Stomach (tissue), 9 donors: Measurements from ENCODE around the gene TMEM132D. TPM values are rescaled to one million over a fixed set of nuclear protein-coding genes. Genes with fewer than 3 reads are reported as not detected.

ENCODE experiments used
- DNase-seq, 2 donors: peaks; one replicate each; pipeline versions ENCODE4 v3.0.0 to v3.0.0-alpha.2; 2013 to 2019
- H3K27ac ChIP-seq, 5 donors: fragments of 200-600 bp in 4 of 5; sonication (generic) in 4 of 5; one replicate each; pipeline ENCODE4 v1.5.1; 2013 to 2019; ENCODE audit warnings: mild to moderate bottlenecking in 1 of 5, moderate library complexity in 1 of 5
- H3K27me3 ChIP-seq, 3 donors: fragments of 200-600 bp; sonication (generic); one replicate each; pipeline ENCODE4 v1.5.1; 2017 to 2019; ENCODE audit warnings: mixed run types in 1 of 3
- H3K36me3 ChIP-seq, 4 donors: fragments of 200-600 bp; sonication (generic); 1 replicate in 3 of 4; 2 replicates in 1 of 4; pipeline ENCODE4 v1.5.1; 2016 to 2019
- H3K4me1 ChIP-seq, 4 donors: fragments of 200-600 bp; sonication (generic); one replicate each; pipeline ENCODE4 v1.5.1; 2016 to 2019
- H3K4me3 ChIP-seq, 4 donors: fragments of 200-600 bp; sonication (generic) in 3 of 4; one replicate each; pipeline ENCODE4 v1.5.1; 2016 to 2019; ENCODE audit warnings: mild to moderate bottlenecking in 1 of 4
- H3K9me3 ChIP-seq, 4 donors: fragments of 200-600 bp; sonication (generic); one replicate each; pipeline ENCODE4 v1.5.1; 2016 to 2019
- CTCF ChIP-seq, 7 experiments: fragments of 450-650 bp in 4 of 7; fragments of 200-600 bp in 3 of 7; sonication (generic) in 3 of 7; IDR thresholded peaks; one replicate each; pipeline ENCODE4 v1.5.1; 2016 to 2019; ENCODE audit warnings: antibody characterized with exemption in 7 of 7, control low read depth in 2 of 7, mild to moderate bottlenecking in 1 of 7
- EP300 ChIP-seq: sonication (generic); formaldehyde crosslinking; IDR thresholded peaks from one replicate; pipeline ENCODE4 v1.6.1; 2017; ENCODE audit warnings: antibody characterized with exemption
- POLR2A ChIP-seq, 4 donors: fragments of 450-650 bp; IDR thresholded peaks; one replicate each; pipeline ENCODE4 v1.6.1; 2016; ENCODE audit warnings: antibody characterized with exemption in 4 of 4, control low read depth in 2 of 4, mild to moderate bottlenecking in 1 of 4, moderate library complexity in 1 of 4
- POLR2AphosphoS5 ChIP-seq, 3 donors: sonication (generic); formaldehyde crosslinking; IDR thresholded peaks; one replicate each; pipeline ENCODE4 v1.6.1; 2016; ENCODE audit warnings: antibody characterized with exemption in 3 of 3
- WGBS, 5 donors: extraction: QIAGEN DNeasy Blood & Tissue Kit in 3 of 5; methylation state at CpG; one replicate each; pipeline versions ENCODE4 v1.1.5 to v1.1.7; 2013 to 2018; 5-methylcytosine and 5-hydroxymethylcytosine counted together
- intact Hi-C: fragments of 100-400 bp; cut with DNase I; formaldehyde crosslinking; loops from one replicate; pipeline ENCODE4 v1.15.1; 2023; ENCODE audit warnings: low total_unique reads
- polyA plus RNA-seq, 3 donors: library from polyadenylated mRNA; stranded (reverse); fragments of 200-250 nt; gene quantifications; one replicate each; pipeline ENCODE4 v1.2.3, GENCODE V29; 2013
- small RNA-seq, 4 donors: library from RNA; depleted of rRNA; stranded (forward); fragments of <200 nt; gene quantifications; one replicate each; pipeline ENCODE3, GENCODE V24; 2016
- total RNA-seq, 5 donors: library from RNA; depleted of rRNA; stranded (reverse); fragments of >200 nt; gene quantifications; one replicate each; pipeline versions ENCODE4 v1.1.0 to v1.2.3, GENCODE V29; 2014 to 2016
- donor health status: healthy with polysubstance abuse.
- donor health status: Bipolar disorder and iron deficiency.
- donor health status: healthy.

The TMEM132D gene
- total and polyA plus RNA-seq, 8 donors: 0.29 to 0.92 TPM; not detected in 6

GRCh38 chr12:129036135-129036534 lies 867.7 kb downstream of the TMEM132D start:
- Histone ChIP-seq H3K9me3 (no peaks in the 10 kb centered on the region), H3K27ac (no peak overlapping the region), H3K27me3 (peaks cover 0 to 4% (median 0%) of the 10 kb centered on the region in 3 donors), H3K4me3 (no peak overlapping the region), H3K4me1 (no peaks in the 10 kb centered on the region), H3K36me3 (no peaks in the 10 kb centered on the region)
- intact Hi-C loops: no loop called here
- DNase-seq: no peak
- no peak for TF ChIP-seq POLR2A (IDR thresholded peaks at IDR 0.05)
- WGBS, 5 donors: 78 to 86% (median 81%) methylated on average over 9 of the region's 9 CpGs

- Histone ChIP-seq H3K36me3 (no peaks in the 10 kb centered on the region), H3K4me3 (no peak overlapping the region), H3K27me3 (peaks cover 0 to 4% (median 0%) of the 10 kb centered on the region in 3 donors), H3K4me1 (no peaks in the 10 kb centered on the region), H3K9me3 (no peaks in the 10 kb centered on the region), H3K27ac (no peak overlapping the region)
- intact Hi-C loops: no loop called here
- TF ChIP-seq CTCF (IDR thresholded peaks at IDR 0.05) (no peak), EP300 (no peak), POLR2AphosphoS5 (IDR thresholded peaks at IDR 0.05) (no peak), POLR2A (IDR thresholded peaks at IDR 0.05) (no peak)
- 73 to 88% (median 82%) methylated on average over 14 to 15 of the region's 15 CpGs for WGBS, 5 donors
- DNase-seq: no peak
Measured at GRCh38 chr12:129034558-129035289, 869.1 kb downstream of the TMEM132D start.

- no peak overlapping the region for H3K4me3 ChIP-seq
- H3K4me1 ChIP-seq: no peaks in the 10 kb centered on the region
- no peaks in the 10 kb centered on the region for H3K36me3 ChIP-seq
- 31 to 57% (median 41%) methylated on average over 16 of the region's 16 CpGs for WGBS, 5 donors
- TF ChIP-seq POLR2A (IDR thresholded peaks at IDR 0.05): no peak
- no peak for TF ChIP-seq POLR2AphosphoS5 (IDR thresholded peaks at IDR 0.05)
- no peak for TF ChIP-seq EP300
- TF ChIP-seq CTCF (IDR thresholded peaks at IDR 0.05): no peak
- H3K9me3 ChIP-seq: no peaks in the 10 kb centered on the region
- intact Hi-C loops: no loop called here
- no peak overlapping the region for H3K27ac ChIP-seq
- H3K27me3 ChIP-seq: peaks cover 0 to 19% (median 0%) of the 10 kb centered on the region in 3 donors
- no peak for DNase-seq
Measured at GRCh38 chr12:129028844-129029243, 875.0 kb downstream of the TMEM132D start.

- WGBS, 5 donors: 82 to 100% (median 92%) methylated on average over 3 of the region's 3 CpGs
- Histone ChIP-seq H3K4me1 (no peaks in the 10 kb centered on the region), H3K27me3 (peaks cover 0 to 19% (median 0%) of the 10 kb centered on the region in 3 donors), H3K27ac (no peak overlapping the region), H3K9me3 (peaks cover 0 to 9% (median 8%) of the 10 kb centered on the region in 4 donors), H3K36me3 (no peaks in the 10 kb centered on the region), H3K4me3 (no peak overlapping the region)
- TF ChIP-seq POLR2A (IDR thresholded peaks at IDR 0.05) (no peak), EP300 (no peak), POLR2AphosphoS5 (IDR thresholded peaks at IDR 0.05) (no peak), CTCF (IDR thresholded peaks at IDR 0.05) (no peak)
- DNase-seq: no peak
- intact Hi-C loops: no loop called here
Measured at GRCh38 chr12:129025055-129025454, 878.8 kb downstream of the TMEM132D start.

Small RNA genes within 50 kb of the gene (small RNA-seq; reads per million reads assigned to genes)
- gene RF02271: 0 reads per million in 4 donors
